SK-N-SH treated with all-trans-retinoic acid at 6 μM for 48 hours (cell line): ENCODE measurements around the gene MRGPRF.

ENCODE experiments used
- ZFP30 ChIP-seq: fragments of 450-650 bp; formaldehyde crosslinking; IDR thresholded peaks from 2 replicates; pipeline ENCODE4 v1.5.0; 2022; ENCODE audit warnings: mild to moderate bottlenecking, moderate library complexity
- TF ChIP-seq, protein P1 (sequence below): fragments of 250-450 bp; sonication (Bioruptor Pico); IDR thresholded peaks from 2 replicates; pipeline ENCODE4 v1.8.0; 2020; ENCODE audit warnings: mild to moderate bottlenecking, moderate library complexity, borderline replicate concordance
- TF ChIP-seq, protein P2 (sequence below): fragments of 250-450 bp; sonication (Bioruptor Pico); IDR thresholded peaks from 2 replicates; pipeline ENCODE4 v1.5.1; 2020; ENCODE audit warnings: low read depth, mild to moderate bottlenecking, moderate library complexity

DNA sequence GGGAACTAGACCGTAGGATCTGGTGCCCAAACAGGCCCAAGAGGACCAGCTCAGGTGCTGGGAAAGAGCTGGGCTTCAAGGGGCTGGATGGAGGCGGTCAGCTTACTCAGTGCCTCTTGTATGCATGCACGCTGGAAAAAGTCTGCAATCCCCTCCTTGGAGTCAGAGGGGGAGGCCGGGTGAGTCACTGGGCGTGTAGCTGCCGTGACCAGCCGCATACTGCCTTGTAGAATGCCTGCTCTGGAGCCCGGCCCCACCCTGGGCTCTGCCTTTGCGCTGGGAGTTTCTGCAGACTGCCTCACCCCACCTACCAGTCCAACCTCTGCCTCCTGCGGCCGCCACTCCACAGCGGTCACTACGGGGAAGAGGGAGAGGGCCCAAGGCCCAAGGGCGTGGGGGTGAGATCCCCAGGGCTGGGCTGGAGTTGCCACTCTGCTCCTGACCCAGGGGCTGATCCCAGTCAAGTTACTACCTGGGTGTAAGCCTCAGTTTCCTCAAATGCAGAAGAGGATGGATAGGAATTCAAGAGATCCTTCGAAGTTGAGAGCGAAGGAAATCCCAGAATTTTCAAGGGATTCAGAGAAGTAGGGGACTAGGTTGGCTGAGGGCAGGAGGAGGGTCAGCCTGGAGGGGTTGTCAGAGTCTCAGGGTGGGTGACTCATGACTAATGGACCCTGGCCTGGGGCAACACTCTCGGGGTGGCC is 4.2 kb downstream of the MRGPRF start:
- TF ChIP-seq, protein P1, sequence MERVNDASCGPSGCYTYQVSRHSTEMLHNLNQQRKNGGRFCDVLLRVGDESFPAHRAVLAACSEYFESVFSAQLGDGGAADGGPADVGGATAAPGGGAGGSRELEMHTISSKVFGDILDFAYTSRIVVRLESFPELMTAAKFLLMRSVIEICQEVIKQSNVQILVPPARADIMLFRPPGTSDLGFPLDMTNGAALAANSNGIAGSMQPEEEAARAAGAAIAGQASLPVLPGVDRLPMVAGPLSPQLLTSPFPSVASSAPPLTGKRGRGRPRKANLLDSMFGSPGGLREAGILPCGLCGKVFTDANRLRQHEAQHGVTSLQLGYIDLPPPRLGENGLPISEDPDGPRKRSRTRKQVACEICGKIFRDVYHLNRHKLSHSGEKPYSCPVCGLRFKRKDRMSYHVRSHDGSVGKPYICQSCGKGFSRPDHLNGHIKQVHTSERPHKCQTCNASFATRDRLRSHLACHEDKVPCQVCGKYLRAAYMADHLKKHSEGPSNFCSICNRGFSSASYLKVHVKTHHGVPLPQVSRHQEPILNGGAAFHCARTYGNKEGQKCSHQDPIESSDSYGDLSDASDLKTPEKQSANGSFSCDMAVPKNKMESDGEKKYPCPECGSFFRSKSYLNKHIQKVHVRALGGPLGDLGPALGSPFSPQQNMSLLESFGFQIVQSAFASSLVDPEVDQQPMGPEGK (CRISPR knock-in tag) = no peak
- no peak for TF ChIP-seq ZFP30 (CRISPR knock-in tag)
- TF ChIP-seq, protein P2, sequence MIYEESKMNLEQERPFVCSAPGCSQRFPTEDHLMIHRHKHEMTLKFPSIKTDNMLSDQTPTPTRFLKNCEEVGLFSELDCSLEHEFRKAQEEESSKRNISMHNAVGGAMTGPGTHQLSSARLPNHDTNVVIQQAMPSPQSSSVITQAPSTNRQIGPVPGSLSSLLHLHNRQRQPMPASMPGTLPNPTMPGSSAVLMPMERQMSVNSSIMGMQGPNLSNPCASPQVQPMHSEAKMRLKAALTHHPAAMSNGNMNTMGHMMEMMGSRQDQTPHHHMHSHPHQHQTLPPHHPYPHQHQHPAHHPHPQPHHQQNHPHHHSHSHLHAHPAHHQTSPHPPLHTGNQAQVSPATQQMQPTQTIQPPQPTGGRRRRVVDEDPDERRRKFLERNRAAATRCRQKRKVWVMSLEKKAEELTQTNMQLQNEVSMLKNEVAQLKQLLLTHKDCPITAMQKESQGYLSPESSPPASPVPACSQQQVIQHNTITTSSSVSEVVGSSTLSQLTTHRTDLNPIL (CRISPR knock-in tag) = no peak
